CD14-positive monocyte (primary cell): Measurements from ENCODE around the gene IER5L. TPM values are rescaled to one million over a fixed set of nuclear protein-coding genes. Genes with fewer than 3 reads are reported as not detected.

Experiments used
- DNase-seq, 3 donors: peaks; one replicate each; pipeline ENCODE4 v3.0.0-alpha.2; 2011 to 2022
- H2AFZ ChIP-seq: 2 replicates; pipeline ENCODE4 v1.6.0; 2012; ENCODE audit warnings: mild to moderate bottlenecking, low read depth, low read length, inconsistent platforms; ENCODE audit not compliant: insufficient read depth, poor library complexity, severe bottlenecking
- H3K27ac ChIP-seq, 2 donors: 1 replicate in 1 of 2; 2 replicates in 1 of 2; pipeline ENCODE4 v1.5.1; 2012 to 2013; ENCODE audit warnings: low read length in 2 of 2, control low read depth in 1 of 2, inconsistent platforms in 1 of 2, low read depth in 1 of 2, mild to moderate bottlenecking in 1 of 2
- H3K27me3 ChIP-seq, 2 donors: one replicate each; pipeline versions ENCODE4 v1.6.0 to v1.6.1; 2011 to 2013; ENCODE audit warnings: low read length in 2 of 2; ENCODE audit not compliant: control insufficient read depth in 2 of 2, insufficient read depth in 2 of 2
- H3K36me3 ChIP-seq, 2 donors: replicated peaks in 1 of 2; 1 replicate in 1 of 2; 2 replicates in 1 of 2; pipeline versions ENCODE4 v1.5.1 to v1.6.1; 2012 to 2013; ENCODE audit warnings: low read length in 2 of 2, control low read depth in 1 of 2, inconsistent platforms in 1 of 2, mild to moderate bottlenecking in 1 of 2; ENCODE audit not compliant: insufficient read depth in 2 of 2, control insufficient read depth in 1 of 2
- H3K4me1 ChIP-seq, 2 donors: 1 replicate in 1 of 2; 2 replicates in 1 of 2; pipeline versions ENCODE4 v1.5.1 to v1.6.1; 2012 to 2013; ENCODE audit warnings: low read length in 2 of 2, control low read depth in 1 of 2, inconsistent platforms in 1 of 2, mild to moderate bottlenecking in 1 of 2, moderate library complexity in 1 of 2; ENCODE audit not compliant: insufficient read depth in 2 of 2, control insufficient read depth in 1 of 2
- H3K4me2 ChIP-seq: replicated peaks from 2 replicates; pipeline ENCODE3; 2012; ENCODE audit warnings: low read length, moderate library complexity, mild to moderate bottlenecking; ENCODE audit not compliant: poor library complexity, severe bottlenecking; ENCODE audit errors: extremely low read depth
- H3K4me3 ChIP-seq, 3 experiments: fragments of 200-600 bp in 1 of 3; sonication (generic) in 1 of 3; replicated peaks in 1 of 3; 1 replicate in 2 of 3; 2 replicates in 1 of 3; pipeline ENCODE4 v1.5.1; 2011 to 2013; ENCODE audit warnings: low read length in 3 of 3, mild to moderate bottlenecking in 3 of 3, control low read depth in 2 of 3, low read depth in 2 of 3, inconsistent platforms in 1 of 3, moderate library complexity in 1 of 3
- H3K79me2 ChIP-seq: 2 replicates; pipeline ENCODE4 v1.6.0; 2012; ENCODE audit warnings: mild to moderate bottlenecking, control low read depth, inconsistent platforms, low read length, moderate library complexity; ENCODE audit not compliant: insufficient read depth
- H3K9ac ChIP-seq: 2 replicates; pipeline ENCODE4 v1.6.0; 2017; ENCODE audit warnings: low read length, mild to moderate bottlenecking; ENCODE audit not compliant: insufficient read depth, poor library complexity, severe bottlenecking
- H3K9me3 ChIP-seq, 2 donors: replicated peaks in 1 of 2; 1 replicate in 1 of 2; 2 replicates in 1 of 2; pipeline versions ENCODE4 v1.5.1 to v1.6.1; 2012 to 2013; ENCODE audit warnings: low read length in 2 of 2, control low read depth in 1 of 2; ENCODE audit not compliant: control insufficient read depth in 1 of 2, insufficient read depth in 1 of 2
- H4K20me1 ChIP-seq: 2 replicates; pipeline ENCODE4 v1.6.0; 2012; ENCODE audit warnings: mild to moderate bottlenecking, low read length, control low read depth, moderate library complexity; ENCODE audit not compliant: insufficient read depth
- H3K27ac Mint-ChIP-seq, 7 donors: one replicate each; pipeline ENCODE4 v1.8.0; 2020; ENCODE audit warnings: mild to moderate bottlenecking in 7 of 7, mixed read lengths in 7 of 7, moderate library complexity in 6 of 7, inconsistent platforms in 2 of 7
- H3K27me3 Mint-ChIP-seq, 3 donors: one replicate each; pipeline ENCODE4 v1.8.0; 2021 to 2022; ENCODE audit warnings: low read depth in 3 of 3, mild to moderate bottlenecking in 3 of 3, mixed read lengths in 3 of 3, moderate library complexity in 3 of 3, inconsistent platforms in 1 of 3
- H3K36me3 Mint-ChIP-seq, 2 donors: one replicate each; pipeline ENCODE4 v1.8.0; 2020; ENCODE audit warnings: mixed read lengths in 2 of 2, inconsistent platforms in 1 of 2, mild to moderate bottlenecking in 1 of 2
- H3K4me1 Mint-ChIP-seq: one replicate; pipeline ENCODE4 v1.8.0; 2020; ENCODE audit warnings: mild to moderate bottlenecking, mixed read lengths
- H3K4me3 Mint-ChIP-seq, 2 donors: one replicate each; pipeline ENCODE4 v1.8.0; 2020; ENCODE audit warnings: mild to moderate bottlenecking in 2 of 2, mixed read lengths in 2 of 2, moderate library complexity in 1 of 2
- H3K9me3 Mint-ChIP-seq, 7 donors: one replicate each; pipeline ENCODE4 v1.8.0; 2020 to 2022; ENCODE audit warnings: mixed read lengths in 7 of 7, mild to moderate bottlenecking in 6 of 7, moderate library complexity in 6 of 7, inconsistent platforms in 2 of 7
- WGBS: methylation state at CpG from one replicate; pipeline ENCODE4 v1.1.5; 2013; ENCODE audit warnings: missing lambda C conversion rate; ENCODE audit not compliant: insufficient coverage; 5-methylcytosine and 5-hydroxymethylcytosine counted together
- intact Hi-C, 2 donors: fragments of 100-400 bp; cut with micrococcal nuclease; formaldehyde crosslinking; loops; one replicate each; pipeline versions ENCODE4 v1.15.0 to v1.15.1; 2023
- polyA plus RNA-seq, 3 donors: library from polyadenylated mRNA; depleted of rRNA in 1 of 3; unstranded in 2 of 3; stranded (reverse) in 1 of 3; fragments of 300-500 nt in 2 of 3; fragments of >200 nt in 1 of 3; fragmentation: Illumina TruSeq in 2 of 3; gene quantifications; 1 replicate in 2 of 3; 2 replicates in 1 of 3; pipeline ENCODE4 v1.2.3, GENCODE V29; 2012 to 2021
- TF ChIP-seq, protein P1 (sequence below): fragments of 200-600 bp; IDR thresholded peaks from one replicate; pipeline ENCODE4 v1.8.0; 2022; ENCODE audit warnings: antibody characterized with exemption, mild to moderate bottlenecking

IER5L gene
- polyA plus RNA-seq, 3 donors: 0.36 to 15.5 (median 0.79) TPM

DNA sequence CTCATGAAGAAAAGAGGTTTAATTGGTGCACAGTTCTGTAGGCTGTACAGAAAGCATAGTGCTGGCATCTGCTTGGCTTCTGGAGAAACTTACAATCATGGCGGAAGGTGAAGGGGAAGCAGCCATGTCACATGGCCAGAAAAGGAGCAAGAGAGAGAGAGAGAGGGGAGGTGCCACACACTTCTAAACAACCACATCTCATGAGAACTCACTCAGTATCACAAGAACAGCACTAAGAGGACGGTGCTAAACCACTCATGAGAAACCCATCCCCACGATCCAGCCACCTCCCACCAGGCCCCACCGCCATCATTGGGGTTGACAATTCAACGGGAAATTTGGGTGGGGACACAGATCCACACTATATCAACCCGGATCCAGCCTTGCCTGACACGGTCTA lies 28.8 kb upstream of the IER5L start:
- Histone ChIP-seq H3K9ac (no peak overlapping the region), H3K4me2 (no peak overlapping the region), H3K27me3 (no peaks in the 10 kb centered on the region), H3K4me1 (peaks cover 7 to 13% of the 10 kb centered on the region in 2 donors), H3K79me2 (no peaks in the 10 kb centered on the region), H3K4me3 (no peak overlapping the region), H3K27ac (no peak overlapping the region), H3K9me3 (no peaks in the 10 kb centered on the region), H4K20me1 (no peaks in the 10 kb centered on the region), H2AFZ (no peak overlapping the region), H3K36me3 (no peaks in the 10 kb centered on the region)
- no peak for DNase-seq
- Mint-ChIP-seq H3K27me3 (peaks cover 3 to 9% (median 6%) of the 10 kb centered on the region in 3 donors), H3K36me3 (no peaks in the 10 kb centered on the region), H3K27ac (no peak overlapping the region), H3K4me3 (no peak overlapping the region), H3K9me3 (peaks cover 0 to 2% (median 0%) of the 10 kb centered on the region in 7 donors), H3K4me1 (peaks cover 12% of the 10 kb centered on the region)
- intact Hi-C loops: no loop called here
- TF ChIP-seq, protein P1, sequence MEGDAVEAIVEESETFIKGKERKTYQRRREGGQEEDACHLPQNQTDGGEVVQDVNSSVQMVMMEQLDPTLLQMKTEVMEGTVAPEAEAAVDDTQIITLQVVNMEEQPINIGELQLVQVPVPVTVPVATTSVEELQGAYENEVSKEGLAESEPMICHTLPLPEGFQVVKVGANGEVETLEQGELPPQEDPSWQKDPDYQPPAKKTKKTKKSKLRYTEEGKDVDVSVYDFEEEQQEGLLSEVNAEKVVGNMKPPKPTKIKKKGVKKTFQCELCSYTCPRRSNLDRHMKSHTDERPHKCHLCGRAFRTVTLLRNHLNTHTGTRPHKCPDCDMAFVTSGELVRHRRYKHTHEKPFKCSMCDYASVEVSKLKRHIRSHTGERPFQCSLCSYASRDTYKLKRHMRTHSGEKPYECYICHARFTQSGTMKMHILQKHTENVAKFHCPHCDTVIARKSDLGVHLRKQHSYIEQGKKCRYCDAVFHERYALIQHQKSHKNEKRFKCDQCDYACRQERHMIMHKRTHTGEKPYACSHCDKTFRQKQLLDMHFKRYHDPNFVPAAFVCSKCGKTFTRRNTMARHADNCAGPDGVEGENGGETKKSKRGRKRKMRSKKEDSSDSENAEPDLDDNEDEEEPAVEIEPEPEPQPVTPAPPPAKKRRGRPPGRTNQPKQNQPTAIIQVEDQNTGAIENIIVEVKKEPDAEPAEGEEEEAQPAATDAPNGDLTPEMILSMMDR: no peak
- 92% methylated on average over 6 of the region's 7 CpGs for WGBS

DNA sequence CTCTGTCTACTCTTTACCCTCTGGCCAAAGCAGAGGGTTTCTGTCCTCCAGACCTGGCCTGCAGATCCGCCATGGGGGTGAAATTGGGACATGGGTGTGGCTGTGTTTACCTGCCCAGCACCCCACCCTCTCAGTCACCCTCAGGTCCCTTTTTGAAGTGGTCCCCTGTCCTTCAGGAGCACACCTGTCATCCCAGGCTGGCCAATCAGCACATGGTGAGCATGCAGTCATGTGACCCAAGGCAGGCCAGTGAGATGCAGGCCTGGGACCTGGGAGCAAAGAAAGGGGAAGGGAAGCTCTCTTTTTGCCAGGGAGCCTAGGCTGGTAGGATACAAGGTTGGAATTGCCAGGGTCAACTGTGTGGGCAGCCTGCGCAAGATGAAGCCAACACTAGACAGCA lies 28.3 kb upstream of the IER5L start:
- Histone ChIP-seq H3K4me2 (no peak overlapping the region), H3K9me3 (no peaks in the 10 kb centered on the region), H3K36me3 (no peaks in the 10 kb centered on the region), H4K20me1 (no peaks in the 10 kb centered on the region), H3K4me1 (peaks cover 7 to 13% of the 10 kb centered on the region in 2 donors), H3K27me3 (no peaks in the 10 kb centered on the region), H3K27ac (no peak overlapping the region), H2AFZ (no peak overlapping the region), H3K4me3 (no peak overlapping the region), H3K79me2 (no peaks in the 10 kb centered on the region), H3K9ac (no peak overlapping the region)
- intact Hi-C loops: no loop called here
- H3K9me3 Mint-ChIP-seq: peaks cover 0 to 2% (median 0%) of the 10 kb centered on the region in 7 donors
- H3K4me3 Mint-ChIP-seq: no peak overlapping the region
- no peaks in the 10 kb centered on the region for H3K36me3 Mint-ChIP-seq
- H3K4me1 Mint-ChIP-seq: peaks cover 12% of the 10 kb centered on the region
- WGBS: 100% methylated on average over 1 of the region's 2 CpGs
- H3K27ac Mint-ChIP-seq: no peak overlapping the region
- DNase-seq: no peak
- TF ChIP-seq, protein P1: no peak
- H3K27me3 Mint-ChIP-seq: peaks cover 3 to 6% (median 5%) of the 10 kb centered on the region in 3 donors
